Loucy (cell line): ENCODE data around the gene FOXD1.

Source experiments
- H2AFZ ChIP-seq: fragments of 200-600 bp; sonication (generic); 2 replicates; pipeline ENCODE4 v1.6.0; 2016; ENCODE audit warnings: antibody characterized with exemption, mild to moderate bottlenecking, low read length, moderate library complexity
- H3F3A ChIP-seq: fragments of 200-600 bp; 2 replicates; pipeline ENCODE4 v1.6.0; 2016; ENCODE audit warnings: antibody characterized with exemption, low read depth, mild to moderate bottlenecking
- H3K27me3 ChIP-seq: fragments of 200-600 bp; sonication (generic); 2 replicates; pipeline ENCODE4 v1.6.1; 2014; ENCODE audit warnings: low read length, mild to moderate bottlenecking; ENCODE audit not compliant: insufficient read depth, poor library complexity, severe bottlenecking
- H3K36me3 ChIP-seq: fragments of 200-600 bp; sonication (generic); 2 replicates; pipeline ENCODE4 v1.6.1; 2016; ENCODE audit warnings: low read length; ENCODE audit not compliant: insufficient read depth
- H3K4me1 ChIP-seq: fragments of 200-600 bp; sonication (generic); 2 replicates; pipeline ENCODE4 v1.5.1; 2014; ENCODE audit warnings: low read length, mild to moderate bottlenecking; ENCODE audit not compliant: insufficient read depth, poor library complexity, severe bottlenecking
- H3K4me2 ChIP-seq: fragments of 200-600 bp; sonication (generic); 2 replicates; pipeline ENCODE4 v1.6.0; 2014; ENCODE audit warnings: antibody characterized with exemption, low read length, low read depth, mild to moderate bottlenecking; ENCODE audit not compliant: poor library complexity, severe bottlenecking
- H3K4me3 ChIP-seq: fragments of 200-600 bp; sonication (generic); 2 replicates; pipeline ENCODE4 v1.5.1; 2014; ENCODE audit warnings: low read length, mild to moderate bottlenecking, mixed read lengths; ENCODE audit not compliant: poor library complexity, severe bottlenecking
- H3K79me2 ChIP-seq: fragments of 200-600 bp; sonication (generic); 2 replicates; pipeline ENCODE4 v1.6.1; 2014; ENCODE audit warnings: low read length; ENCODE audit not compliant: insufficient read depth
- H3K9ac ChIP-seq: fragments of 200-600 bp; sonication (generic); 2 replicates; pipeline ENCODE4 v1.6.0; 2014; ENCODE audit warnings: mild to moderate bottlenecking, low read depth, low read length, moderate library complexity; ENCODE audit not compliant: poor library complexity, severe bottlenecking
- H3K9me2 ChIP-seq: fragments of 200-600 bp; sonication (generic); replicated peaks from 2 replicates; pipeline ENCODE4 v1.6.1; 2016; ENCODE audit warnings: low read depth, low read length, mixed read lengths
- H3K9me3 ChIP-seq: fragments of 200-600 bp; sonication (generic); 2 replicates; pipeline ENCODE4 v1.6.1; 2014; ENCODE audit warnings: mild to moderate bottlenecking, antibody characterized with exemption, low read length, low read depth; ENCODE audit not compliant: insufficient read depth
- H4K20me1 ChIP-seq: fragments of 200-600 bp; sonication (generic); 2 replicates; pipeline ENCODE4 v1.6.0; 2014; ENCODE audit warnings: antibody characterized with exemption, low read length, mild to moderate bottlenecking; ENCODE audit not compliant: insufficient read depth, poor library complexity, severe bottlenecking
- EZH2phosphoT487 ChIP-seq: fragments of 200-600 bp; IDR thresholded peaks from 2 replicates; pipeline ENCODE4 v1.6.1; 2018; ENCODE audit warnings: antibody characterized with exemption, mild to moderate bottlenecking, moderate library complexity, borderline replicate concordance
- TF ChIP-seq, protein P1 (sequence below): fragments of 200-600 bp; sonication (generic); conservative IDR thresholded peaks from 2 replicates; pipeline ENCODE4 v1.5.1; 2014; ENCODE audit warnings: mild to moderate bottlenecking, antibody characterized with exemption, low read length

Gene FOXD1

DNA sequence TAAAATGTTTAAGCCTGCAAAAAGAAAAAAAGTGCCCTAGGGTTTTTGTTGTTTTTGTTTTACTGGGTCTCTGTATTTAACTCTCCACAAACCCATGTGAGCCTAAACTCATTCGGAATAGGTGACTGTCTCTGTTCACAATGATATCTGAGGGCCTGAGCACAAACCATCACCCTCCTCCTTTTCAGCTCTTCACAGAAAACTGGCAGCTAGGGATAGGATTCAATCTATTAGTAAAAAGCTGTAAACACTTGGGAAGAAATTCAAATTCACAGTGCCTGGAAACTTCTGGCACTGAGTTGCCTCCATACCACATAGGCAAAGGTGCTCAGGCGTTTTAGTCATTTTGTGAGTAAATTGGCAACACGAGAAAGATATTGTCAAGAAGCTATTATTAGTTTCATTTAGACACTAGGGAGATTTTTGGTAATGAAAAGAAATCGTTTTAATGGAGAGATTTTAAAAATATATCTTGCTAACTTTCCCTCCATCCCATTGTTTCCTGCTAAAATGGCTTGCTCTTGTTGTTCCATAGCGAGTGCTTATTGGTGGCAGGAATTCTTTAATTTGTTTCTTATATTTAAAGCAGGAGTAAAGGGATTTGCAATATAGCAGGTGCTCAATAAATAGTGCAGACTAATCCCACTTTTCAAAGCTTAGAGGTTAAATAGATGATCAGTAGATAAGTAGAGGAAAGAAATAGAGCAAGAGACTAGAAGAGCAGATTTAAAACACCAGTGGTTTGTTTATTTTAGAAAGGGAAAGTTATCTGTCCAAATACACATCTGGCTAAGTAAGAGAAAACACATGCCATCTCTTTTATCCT is 9.7 kb downstream of the FOXD1 start:
- no peaks in the 10 kb centered on the region for H3K27me3 ChIP-seq
- H2AFZ ChIP-seq: no peak overlapping the region
- H3K4me2 ChIP-seq: no peak overlapping the region

GRCh38 chr5:73437777-73438644 is 10.6 kb downstream of the FOXD1 start:
- Histone ChIP-seq H3K4me3 (no peak overlapping the region), H2AFZ (no peak overlapping the region), H3K9me2 (no peaks in the 10 kb centered on the region), H3K27me3 (no peaks in the 10 kb centered on the region), H3K9ac (no peak overlapping the region), H3K79me2 (no peaks in the 10 kb centered on the region), H3K4me2 (no peak overlapping the region), H3K4me1 (no peaks in the 10 kb centered on the region), H4K20me1 (no peaks in the 10 kb centered on the region), H3F3A (no peaks in the 10 kb centered on the region), H3K9me3 (no peaks in the 10 kb centered on the region), H3K36me3 (no peaks in the 10 kb centered on the region)
- TF ChIP-seq, protein P1, sequence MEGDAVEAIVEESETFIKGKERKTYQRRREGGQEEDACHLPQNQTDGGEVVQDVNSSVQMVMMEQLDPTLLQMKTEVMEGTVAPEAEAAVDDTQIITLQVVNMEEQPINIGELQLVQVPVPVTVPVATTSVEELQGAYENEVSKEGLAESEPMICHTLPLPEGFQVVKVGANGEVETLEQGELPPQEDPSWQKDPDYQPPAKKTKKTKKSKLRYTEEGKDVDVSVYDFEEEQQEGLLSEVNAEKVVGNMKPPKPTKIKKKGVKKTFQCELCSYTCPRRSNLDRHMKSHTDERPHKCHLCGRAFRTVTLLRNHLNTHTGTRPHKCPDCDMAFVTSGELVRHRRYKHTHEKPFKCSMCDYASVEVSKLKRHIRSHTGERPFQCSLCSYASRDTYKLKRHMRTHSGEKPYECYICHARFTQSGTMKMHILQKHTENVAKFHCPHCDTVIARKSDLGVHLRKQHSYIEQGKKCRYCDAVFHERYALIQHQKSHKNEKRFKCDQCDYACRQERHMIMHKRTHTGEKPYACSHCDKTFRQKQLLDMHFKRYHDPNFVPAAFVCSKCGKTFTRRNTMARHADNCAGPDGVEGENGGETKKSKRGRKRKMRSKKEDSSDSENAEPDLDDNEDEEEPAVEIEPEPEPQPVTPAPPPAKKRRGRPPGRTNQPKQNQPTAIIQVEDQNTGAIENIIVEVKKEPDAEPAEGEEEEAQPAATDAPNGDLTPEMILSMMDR: no peak
- TF ChIP-seq EZH2phosphoT487: no peak

More for the DNA sequence above, 9.7 kb downstream of the FOXD1 start:
- Histone ChIP-seq H3F3A (no peaks in the 10 kb centered on the region), H3K79me2 (no peaks in the 10 kb centered on the region), H4K20me1 (no peaks in the 10 kb centered on the region), H3K4me1 (no peaks in the 10 kb centered on the region), H3K9me2 (no peaks in the 10 kb centered on the region), H3K9ac (no peak overlapping the region), H3K36me3 (no peaks in the 10 kb centered on the region), H3K9me3 (no peaks in the 10 kb centered on the region), H3K4me3 (no peak overlapping the region)
- no peak for TF ChIP-seq EZH2phosphoT487
- TF ChIP-seq, protein P1: no peak

- H3K9me2 ChIP-seq: no peaks in the 10 kb centered on the region
- no peaks in the 10 kb centered on the region for H3K79me2 ChIP-seq
- H3K4me3 ChIP-seq: no peak overlapping the region
- TF ChIP-seq, protein P1: no peak
- no peak for TF ChIP-seq EZH2phosphoT487
- H3K9me3 ChIP-seq: no peaks in the 10 kb centered on the region
- no peaks in the 10 kb centered on the region for H3K27me3 ChIP-seq
- no peaks in the 10 kb centered on the region for H3K36me3 ChIP-seq
- H3K4me1 ChIP-seq: no peaks in the 10 kb centered on the region
- no peaks in the 10 kb centered on the region for H3F3A ChIP-seq
- no peak overlapping the region for H3K9ac ChIP-seq
- H4K20me1 ChIP-seq: no peaks in the 10 kb centered on the region
- no peak overlapping the region for H3K4me2 ChIP-seq
- no peak overlapping the region for H2AFZ ChIP-seq
Observed at GRCh38 chr5:73437101-73437776, 11.3 kb downstream of the FOXD1 start.
